Left hindlimb (tissue), 1 donor: ENCODE measurements around the gene KCNJ5.

Source experiments
- DNase-seq: peaks from one replicate; pipeline ENCODE4 v3.0.0-alpha.2; 2018

Gene KCNJ5

GRCh38 chr11:128964463-128964930, 73.3 kb downstream of the KCNJ5 start:
- DNase-seq, result no peak

GRCh38 chr11:128965485-128965884, 74.3 kb downstream of the KCNJ5 start:
- no peak for DNase-seq

- no peak for DNase-seq
Observed at GRCh38 chr11:128967578-128967977, 76.4 kb downstream of the KCNJ5 start.

GRCh38 chr11:128968916-128969315, 77.8 kb downstream of the KCNJ5 start:
- DNase-seq, result no peak
